ENCODE results near the gene CLTCL1.

GRCh38 chr22:19277785-19278184, 13.7 kb downstream of the CLTCL1 start:
- TF ChIP-seq CTCF (IDR thresholded peaks at IDR 0.05) (no peak), POLR2A (IDR thresholded peaks at IDR 0.05) (no peak)
